Measurements from ENCODE around the gene MBD3L2.
"Not testable (repeated sequence)": the region's sequence is repeated elsewhere in the genome, so short reads cannot be mapped to it uniquely, and the experiment has no call there.

Gene MBD3L2

GRCh38 chr19:7049021-7049420, at the start of gene MBD3L2:
MBD3L2 (plus strand) TSS chr19:7049321; CDS start chr19:7049374, 53 bp downstream.
- not testable (repeated sequence) for DNase-seq (ENCODE audit: low read depth, low spot score)

DNA sequence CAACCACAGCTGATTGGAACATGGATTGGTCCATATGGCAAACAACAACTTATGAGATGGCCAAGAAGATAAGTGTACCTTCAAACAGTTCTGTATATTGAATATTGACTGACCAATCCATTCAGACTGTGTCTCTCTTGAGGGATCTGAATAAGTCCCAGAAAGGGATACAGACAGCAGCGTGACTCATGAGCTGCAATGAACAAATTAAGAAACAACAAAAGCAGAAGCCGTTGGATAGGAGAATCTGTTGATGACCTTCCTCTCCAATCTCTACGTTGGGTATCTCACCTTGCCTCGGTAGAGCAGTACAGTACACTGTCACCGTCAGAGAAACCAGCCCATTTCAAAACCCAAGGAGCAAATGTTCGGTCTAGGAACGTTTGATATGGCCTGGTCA, 49.2 kb upstream of the MBD3L2 start:
- DNase-seq (ENCODE audit: low read depth, low spot score): no peak

DNA sequence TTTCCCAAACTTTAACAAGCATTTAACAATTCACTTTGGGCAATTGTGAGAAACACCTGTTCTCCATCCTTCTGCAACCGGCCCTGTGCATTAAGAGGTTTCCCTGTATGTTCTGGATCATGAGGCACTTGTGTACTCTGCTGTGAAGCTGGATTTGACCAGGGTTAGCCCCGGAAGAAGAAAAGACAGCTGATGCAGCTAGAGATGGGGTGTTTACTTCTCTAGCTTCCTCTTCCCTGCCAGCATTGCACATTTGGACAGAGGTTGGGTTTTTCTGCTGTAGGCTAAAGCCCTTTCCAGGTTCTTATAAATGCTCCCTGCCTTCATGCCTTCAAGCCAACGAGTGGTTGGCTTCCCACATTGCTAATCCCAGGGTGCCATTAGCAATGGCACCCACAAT, 48.8 kb upstream of the MBD3L2 start:
- no peak for DNase-seq (ENCODE audit: low read depth, low spot score)

DNA sequence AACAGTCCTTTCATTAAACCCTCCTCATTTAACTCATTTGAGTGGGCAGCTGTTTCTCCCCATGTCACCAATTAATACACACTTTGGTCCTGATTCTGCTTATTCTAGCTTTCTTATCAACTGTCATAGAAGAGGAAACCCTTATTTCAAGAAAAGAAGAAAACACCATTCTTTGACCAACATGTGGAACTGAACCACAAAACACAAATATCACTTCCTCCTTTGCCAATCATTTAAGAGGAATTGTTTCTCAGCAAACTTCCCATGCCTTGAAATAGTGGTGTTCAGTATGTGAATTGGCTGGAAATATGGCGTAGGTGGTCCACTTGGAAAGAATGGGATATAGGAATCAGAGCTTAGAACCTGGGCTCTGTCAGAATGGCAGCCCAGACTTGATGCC, 48.3 kb upstream of the MBD3L2 start:
- DNase-seq (ENCODE audit: low read depth, low spot score): no peak

GRCh38 chr19:7004313-7004931, 44.7 kb upstream of the MBD3L2 start:
- DNase-seq (ENCODE audit: low read depth, low spot score): no peak

DNA sequence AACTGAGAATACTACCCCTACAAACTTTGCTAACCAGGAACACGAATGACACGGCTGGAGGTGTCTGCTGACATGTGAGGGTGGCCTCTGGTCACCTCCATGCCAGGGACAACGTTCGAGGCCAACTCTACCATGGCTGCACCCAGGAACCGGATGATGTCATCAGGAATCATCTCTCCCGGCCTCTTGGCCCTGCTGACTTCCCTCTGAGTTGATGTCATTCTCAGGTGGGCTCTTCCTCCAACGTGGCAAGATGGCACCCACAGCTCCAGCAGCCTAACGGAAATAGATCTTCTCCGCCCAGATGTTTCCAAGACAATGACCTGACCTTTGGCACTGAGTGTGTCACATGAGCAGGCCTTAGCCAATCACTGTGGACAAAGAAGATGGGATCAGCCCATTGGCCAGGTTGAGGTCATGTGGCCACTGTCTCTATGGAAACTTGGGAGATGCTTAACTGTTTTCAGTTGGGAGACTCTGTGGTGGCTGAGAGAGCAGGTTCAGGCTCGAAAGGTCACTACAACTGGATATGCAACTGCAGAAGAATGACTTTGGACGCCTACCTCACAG, 42.9 kb upstream of the MBD3L2 start:
- DNase-seq (ENCODE audit: low read depth, low spot score): no peak

DNA sequence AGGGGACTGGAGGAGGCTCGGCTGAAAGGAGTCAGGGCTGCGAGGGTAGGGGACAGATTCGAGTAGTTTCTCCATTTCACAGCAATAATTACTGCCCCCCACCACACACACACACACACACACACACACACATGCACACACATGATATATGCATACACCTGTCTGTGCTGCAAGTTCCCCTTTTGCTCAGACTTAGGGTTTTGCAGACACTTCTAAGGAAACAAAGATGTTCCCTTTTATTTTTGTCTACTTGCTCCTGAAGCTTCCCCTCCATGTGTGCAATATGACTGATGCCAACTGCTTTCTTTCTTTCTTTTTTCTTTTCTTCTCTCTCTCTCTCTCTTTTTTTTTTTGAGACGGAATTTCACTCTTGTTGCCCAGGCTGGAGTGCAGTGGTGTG, 41.3 kb upstream of the MBD3L2 start:
- no peak for DNase-seq (ENCODE audit: low read depth, low spot score)

DNA sequence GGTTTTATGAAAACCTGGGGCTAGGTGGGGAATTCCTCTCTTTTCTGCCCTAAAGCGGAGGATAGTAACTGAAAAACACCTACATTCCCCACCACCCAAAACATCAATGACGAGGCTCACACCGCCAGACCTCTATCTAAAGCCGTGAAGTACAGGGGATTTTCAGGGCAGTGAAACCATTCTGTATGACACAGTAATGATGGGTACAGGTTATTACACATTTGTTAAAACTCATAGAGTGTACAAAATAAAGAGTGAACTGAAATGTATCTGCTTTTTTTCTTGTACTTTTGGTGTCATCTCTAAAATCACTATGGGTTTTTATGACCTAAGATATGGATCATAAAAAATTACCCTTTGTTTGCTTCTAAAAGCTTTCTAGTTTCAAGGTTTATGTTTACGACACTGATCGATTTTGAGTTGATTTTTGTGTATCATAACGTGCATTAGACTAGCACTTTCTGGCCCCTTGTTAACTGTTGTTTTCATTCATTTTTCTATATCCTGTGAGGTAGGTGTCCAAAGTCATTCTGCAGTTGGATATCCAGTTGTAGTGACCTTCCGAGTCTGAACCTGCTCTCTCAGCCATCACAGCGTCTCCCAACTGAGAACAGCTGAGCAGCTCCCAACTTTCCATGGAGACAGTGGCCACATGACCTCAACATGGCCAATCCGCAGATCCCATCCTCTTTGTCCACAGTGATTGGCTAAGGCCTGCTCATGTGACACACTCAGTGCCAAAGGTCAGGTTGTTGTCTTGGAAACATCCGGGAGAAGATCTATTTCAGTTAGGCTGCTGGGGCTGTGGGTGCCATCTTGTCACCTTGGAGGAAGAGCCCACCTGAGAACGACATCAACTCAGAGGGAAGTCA, 38.2 kb upstream of the MBD3L2 start:
- no peak for DNase-seq (ENCODE audit: low read depth, low spot score)

GRCh38 chr19:7013678-7014077, 35.4 kb upstream of the MBD3L2 start:
- DNase-seq (ENCODE audit: low read depth, low spot score): no peak

DNA sequence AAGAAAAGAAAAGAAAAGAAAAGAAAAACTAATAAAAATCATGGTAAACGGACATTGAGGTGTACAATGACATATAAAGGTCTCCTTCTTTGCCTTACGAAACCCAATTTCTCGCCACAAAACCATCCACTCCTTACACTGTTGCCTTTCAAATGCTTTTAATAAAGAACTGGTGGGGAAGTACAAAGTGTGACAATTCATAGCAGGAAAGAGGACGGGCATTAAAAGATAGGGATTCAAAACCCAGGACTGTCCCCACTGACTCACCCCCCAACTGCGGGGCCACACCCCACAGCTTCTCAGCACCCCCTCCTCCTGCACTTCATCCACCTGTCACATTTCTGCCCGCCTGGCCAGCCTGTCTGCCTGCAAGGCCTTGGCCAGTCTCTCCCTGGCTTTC, 30.3 kb upstream of the MBD3L2 start:
- no peak for DNase-seq (ENCODE audit: low read depth, low spot score)

- DNase-seq (ENCODE audit: low read depth, low spot score): not testable (repeated sequence)
These were observed 27.8 kb upstream of the MBD3L2 start, which contains the start of gene MBD3L2B for GRCh38 chr19:7021331-7021730. MBD3L2B (minus strand) TSS chr19:7021431; CDS start chr19:7021397, 34 bp downstream.

DNA sequence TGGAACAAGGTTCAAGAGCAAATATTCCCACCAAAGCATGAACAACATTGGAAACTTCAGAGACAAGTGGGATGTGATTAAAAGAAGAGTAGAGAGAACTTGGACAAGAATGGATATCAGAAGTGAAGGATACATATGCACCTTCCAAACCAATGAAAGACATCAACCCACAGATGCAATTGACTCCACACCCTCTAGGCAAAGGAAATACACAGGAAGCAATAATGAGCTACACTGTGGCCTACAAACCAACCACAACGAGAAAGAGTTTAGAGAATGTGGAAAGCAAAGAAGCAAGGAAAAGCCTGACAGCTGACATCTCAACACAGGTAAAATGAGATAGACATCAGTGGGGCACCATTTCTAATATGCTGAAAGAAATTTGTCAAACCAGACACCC, 20.3 kb upstream of the MBD3L2 start:
- not testable (repeated sequence) for DNase-seq (ENCODE audit: low read depth, low spot score)

DNA sequence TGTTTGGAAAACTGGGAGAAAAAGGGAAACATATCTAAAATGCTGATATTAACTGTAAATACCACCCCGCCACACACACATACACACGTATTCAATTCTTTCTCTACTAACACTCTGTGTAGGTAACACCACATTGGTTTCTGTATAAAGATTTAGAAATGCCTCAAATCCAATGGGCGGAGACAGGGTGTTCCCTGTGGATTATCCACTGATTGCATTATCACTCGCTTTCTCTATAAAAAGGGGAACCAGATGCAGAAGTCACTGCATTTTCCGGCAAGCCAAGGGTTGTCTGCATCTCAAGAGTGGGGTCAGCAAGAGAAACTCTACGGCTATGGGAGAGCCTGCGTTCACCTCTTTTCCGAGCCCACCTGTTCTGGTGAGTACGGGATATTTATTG, 18.8 kb upstream of the MBD3L2 start, which contains the start of gene MBD3L5:
MBD3L5 (plus strand) TSS at position 301 of the 400 bp plus-strand sequence; CDS start at position 335, 34 bp downstream.
- DNase-seq (ENCODE audit: low read depth, low spot score): not testable (repeated sequence)

- not testable (repeated sequence) for DNase-seq (ENCODE audit: low read depth, low spot score)
These were observed 9.0 kb upstream of the MBD3L2 start, which contains the start of gene MBD3L4 for GRCh38 chr19:7040079-7040478. MBD3L4 (minus strand) TSS chr19:7040179; CDS start chr19:7040144, 35 bp downstream.

DNA sequence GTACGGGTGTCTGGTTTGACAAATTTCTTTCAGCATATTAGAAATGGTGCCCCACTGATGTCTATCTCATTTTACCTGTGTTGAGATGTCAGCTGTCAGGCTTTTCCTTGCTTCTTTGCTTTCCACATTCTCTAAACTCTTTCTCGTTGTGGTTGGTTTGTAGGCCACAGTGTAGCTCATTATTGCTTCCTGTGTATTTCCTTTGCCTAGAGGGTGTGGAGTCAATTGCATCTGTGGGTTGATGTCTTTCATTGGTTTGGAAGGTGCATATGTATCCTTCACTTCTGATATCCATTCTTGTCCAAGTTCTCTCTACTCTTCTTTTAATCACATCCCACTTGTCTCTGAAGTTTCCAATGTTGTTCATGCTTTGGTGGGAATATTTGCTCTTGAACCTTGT, 7.6 kb upstream of the MBD3L2 start:
- not testable (repeated sequence) for DNase-seq (ENCODE audit: low read depth, low spot score)

- not testable (repeated sequence) for DNase-seq (ENCODE audit: low read depth, low spot score)
These were observed 2.3 kb downstream of the MBD3L2 start for GRCh38 chr19:7051421-7051820.

DNA sequence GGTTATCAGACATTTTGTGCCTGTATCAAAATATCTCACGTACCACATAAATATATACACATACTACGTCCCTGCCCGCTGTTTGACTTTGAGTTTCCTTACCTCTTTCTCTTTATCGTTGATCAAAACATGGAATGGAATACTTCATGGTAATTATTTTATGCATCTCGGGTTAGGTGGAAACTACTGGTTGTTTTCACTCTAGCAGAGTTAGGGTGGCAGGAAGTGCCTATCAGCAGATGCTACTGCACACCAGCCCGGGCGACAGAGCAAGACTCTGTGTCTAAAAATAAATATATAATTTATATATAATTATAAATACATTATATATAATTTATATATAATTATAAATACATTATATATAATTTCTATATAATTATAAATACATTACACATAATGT, 3.8 kb downstream of the MBD3L2 start:
- not testable (repeated sequence) for DNase-seq (ENCODE audit: low read depth, low spot score)

DNA sequence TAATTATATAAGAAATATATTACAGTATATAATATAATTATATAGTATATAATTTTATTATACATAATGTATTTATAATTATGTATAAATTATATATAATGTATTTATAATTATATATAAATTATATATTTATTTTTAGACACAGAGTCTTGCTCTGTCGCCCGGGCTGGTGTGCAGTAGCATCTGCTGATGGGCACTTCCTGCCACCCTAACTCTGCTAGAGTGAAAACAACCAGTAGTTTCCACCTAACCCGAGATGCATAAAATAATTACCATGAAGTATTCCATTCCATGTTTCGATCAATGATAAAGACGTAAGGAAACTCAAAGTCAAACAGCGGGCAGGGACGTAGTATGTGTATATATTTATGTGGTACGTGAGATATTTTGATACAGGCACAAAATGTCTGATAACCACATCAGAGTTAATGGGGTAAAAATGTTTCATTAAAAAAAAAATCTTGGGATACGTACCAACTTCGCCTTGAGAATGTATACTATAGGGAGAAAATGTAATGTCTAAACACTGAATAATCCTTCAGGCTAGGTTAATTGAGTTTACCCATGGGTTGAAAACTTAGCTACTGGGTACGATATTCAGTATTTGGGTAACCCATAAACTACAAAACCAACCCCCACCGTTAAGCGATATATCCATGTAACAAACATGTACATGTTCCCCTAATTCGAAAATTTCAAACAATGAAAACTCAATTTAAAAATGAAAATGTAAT, 5.7 kb downstream of the MBD3L2 start:
- not testable (repeated sequence) for DNase-seq (ENCODE audit: low read depth, low spot score)

DNA sequence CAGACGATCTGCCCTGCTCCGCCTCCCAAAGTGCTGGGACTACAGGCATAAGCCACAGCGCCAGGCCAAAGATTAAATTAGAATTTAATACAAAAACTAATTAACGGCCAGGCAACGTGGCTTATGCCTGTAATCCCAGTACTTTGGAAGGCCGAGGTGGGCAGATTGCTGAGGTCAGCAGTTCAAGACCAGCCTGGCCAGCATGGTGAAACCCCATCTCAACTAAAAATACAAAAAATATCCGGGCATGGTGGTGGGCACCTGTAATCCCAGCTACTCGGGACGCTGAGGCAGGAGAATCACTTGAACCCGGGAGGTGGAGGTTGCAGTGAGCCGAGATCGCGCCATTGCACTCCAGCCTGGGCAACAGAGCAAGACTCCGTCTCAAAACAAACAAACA, 6.6 kb downstream of the MBD3L2 start:
- DNase-seq (ENCODE audit: low read depth, low spot score): not testable (repeated sequence)

GRCh38 chr19:7056371-7056770, 7.2 kb downstream of the MBD3L2 start:
- DNase-seq (ENCODE audit: low read depth, low spot score): not testable (repeated sequence)

- DNase-seq (ENCODE audit: low read depth, low spot score): not testable (repeated sequence)
These were observed 9.5 kb downstream of the MBD3L2 start, which contains the start of gene MBD3L3 for GRCh38 chr19:7058576-7058975. MBD3L3 (minus strand) TSS chr19:7058676; CDS start chr19:7058605, 71 bp downstream.

Data from ELF-1 (cell line).